Bronchial epithelial cell (primary cell): ENCODE results near the gene TMPRSS9. TPM values are rescaled to one million over a fixed set of nuclear protein-coding genes. Genes with fewer than 3 reads are reported as not detected.

Experiments
- DNase-seq: peaks from one replicate; pipeline ENCODE4 v3.0.0-alpha.2; 2010; ENCODE audit warnings: low read depth
- FAIRE-seq: peaks from 2 replicates; lab custom pipeline; 2011; peaks lifted over from hg19 to GRCh38; lab: Jason Lieb, UNC
- H3K27me3 ChIP-seq: 2 replicates; pipeline ENCODE4 v1.5.1; 2011; ENCODE audit warnings: low read length; ENCODE audit not compliant: control insufficient read depth, insufficient read depth
- H3K36me3 ChIP-seq: 2 replicates; pipeline ENCODE4 v1.5.1; 2011; ENCODE audit warnings: low read length; ENCODE audit not compliant: control insufficient read depth, insufficient read depth
- H3K4me3 ChIP-seq: 2 replicates; pipeline ENCODE4 v1.5.1; 2011; ENCODE audit warnings: mild to moderate bottlenecking, low read depth, low read length, control low read depth
- total RNA-seq: library from RNA; depleted of rRNA; stranded (reverse); fragments of >200 nt; gene quantifications from 2 replicates; pipeline ENCODE4 v1.2.1, GENCODE V29; 2014
- TF ChIP-seq, protein P1 (sequence below): IDR thresholded peaks from 2 replicates; pipeline ENCODE4 v1.5.1; 2011; ENCODE audit warnings: mild to moderate bottlenecking, moderate library complexity, low read length, control low read depth, inconsistent platforms; ENCODE audit not compliant: insufficient read depth, severe bottlenecking

TMPRSS9 gene
- total RNA-seq, 1 donor from 2014 or later: not detected

DNA sequence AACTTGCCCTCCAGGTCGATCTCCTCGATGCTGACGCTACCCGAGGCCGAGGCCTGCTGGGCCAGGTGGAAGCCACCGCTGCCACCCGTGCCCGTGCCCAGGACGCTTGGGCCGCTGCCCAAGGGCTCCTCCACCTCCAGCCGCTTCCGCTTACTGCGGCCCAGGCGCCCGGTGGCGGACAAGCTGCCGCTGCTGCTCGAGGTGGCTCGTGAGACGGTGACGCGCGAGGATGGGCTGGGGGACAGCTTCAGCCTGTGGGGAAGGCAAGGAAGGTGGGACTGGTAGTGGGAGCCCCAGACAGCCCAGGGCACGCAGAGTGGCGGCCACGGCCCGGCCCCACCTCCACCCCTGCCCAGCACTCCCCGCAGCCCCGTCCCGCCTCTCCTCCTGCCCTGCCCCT, 73.8 kb downstream of the TMPRSS9 start:
- no peaks in the 10 kb centered on the region for H3K27me3 ChIP-seq
- TF ChIP-seq, protein P1, sequence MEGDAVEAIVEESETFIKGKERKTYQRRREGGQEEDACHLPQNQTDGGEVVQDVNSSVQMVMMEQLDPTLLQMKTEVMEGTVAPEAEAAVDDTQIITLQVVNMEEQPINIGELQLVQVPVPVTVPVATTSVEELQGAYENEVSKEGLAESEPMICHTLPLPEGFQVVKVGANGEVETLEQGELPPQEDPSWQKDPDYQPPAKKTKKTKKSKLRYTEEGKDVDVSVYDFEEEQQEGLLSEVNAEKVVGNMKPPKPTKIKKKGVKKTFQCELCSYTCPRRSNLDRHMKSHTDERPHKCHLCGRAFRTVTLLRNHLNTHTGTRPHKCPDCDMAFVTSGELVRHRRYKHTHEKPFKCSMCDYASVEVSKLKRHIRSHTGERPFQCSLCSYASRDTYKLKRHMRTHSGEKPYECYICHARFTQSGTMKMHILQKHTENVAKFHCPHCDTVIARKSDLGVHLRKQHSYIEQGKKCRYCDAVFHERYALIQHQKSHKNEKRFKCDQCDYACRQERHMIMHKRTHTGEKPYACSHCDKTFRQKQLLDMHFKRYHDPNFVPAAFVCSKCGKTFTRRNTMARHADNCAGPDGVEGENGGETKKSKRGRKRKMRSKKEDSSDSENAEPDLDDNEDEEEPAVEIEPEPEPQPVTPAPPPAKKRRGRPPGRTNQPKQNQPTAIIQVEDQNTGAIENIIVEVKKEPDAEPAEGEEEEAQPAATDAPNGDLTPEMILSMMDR: no peak
- FAIRE-seq (no peak), DNase-seq (no peak)
- H3K4me3 ChIP-seq: no peak overlapping the region
- H3K36me3 ChIP-seq: peaks cover 20% of the 10 kb centered on the region

DNA sequence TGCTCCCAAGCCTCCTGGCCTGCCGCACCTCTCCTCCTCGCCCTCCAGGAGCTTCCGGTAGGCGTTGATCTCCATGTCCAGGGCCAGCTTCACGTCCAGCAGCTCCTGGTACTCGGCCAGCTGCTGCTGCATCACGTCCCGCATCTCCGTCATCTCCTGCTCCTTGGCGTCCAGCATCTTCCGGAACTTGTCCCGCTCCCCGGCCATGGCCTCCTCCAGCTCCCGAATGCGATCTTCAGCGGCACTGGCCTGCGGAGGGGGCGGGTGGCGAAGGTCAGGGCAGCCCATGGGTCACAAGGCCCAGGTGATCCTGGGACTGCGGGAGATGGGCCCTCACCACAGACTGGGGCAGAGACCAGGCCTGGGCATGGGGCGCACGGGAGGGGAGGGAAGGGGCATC, 74.2 kb downstream of the TMPRSS9 start:
- peaks cover 20% of the 10 kb centered on the region for H3K36me3 ChIP-seq
- no peaks in the 10 kb centered on the region for H3K27me3 ChIP-seq
- no peak for FAIRE-seq

DNA sequence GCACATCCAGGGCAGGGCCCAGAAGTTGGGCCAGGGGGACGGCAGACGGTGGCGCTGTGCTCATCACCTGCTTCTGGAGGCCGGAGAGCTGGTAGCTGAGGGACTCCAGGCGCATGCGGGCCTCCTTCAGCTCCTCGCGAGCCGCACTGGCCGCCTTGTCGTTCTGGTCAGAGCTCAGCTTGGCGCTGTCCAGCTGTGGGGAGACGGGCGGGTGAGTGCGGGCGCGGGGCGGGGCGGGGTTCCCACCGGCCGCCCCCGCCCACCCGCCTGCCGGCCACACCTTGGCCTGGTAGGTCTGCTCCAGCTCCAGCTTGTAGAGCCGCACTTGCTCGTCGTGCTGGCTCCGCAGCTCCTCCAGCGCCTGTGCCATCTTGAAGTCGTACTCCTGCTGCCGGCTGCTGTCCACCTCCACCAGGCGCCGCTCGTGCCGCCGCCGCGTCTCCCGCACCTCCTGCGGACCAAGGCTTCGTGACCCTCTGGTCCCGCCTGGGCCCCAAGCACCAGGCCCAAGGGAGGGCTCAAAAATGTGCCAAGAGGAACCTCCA, 74.7 kb downstream of the TMPRSS9 start:
- H3K4me3 ChIP-seq: no peak overlapping the region
- H3K27me3 ChIP-seq: no peaks in the 10 kb centered on the region
- DNase-seq (no peak), FAIRE-seq (no peak)
- peaks cover 20% of the 10 kb centered on the region for H3K36me3 ChIP-seq
- TF ChIP-seq, protein P1: no peak

More for the DNA sequence above, 74.2 kb downstream of the TMPRSS9 start:
- no peak overlapping the region for H3K4me3 ChIP-seq
- DNase-seq: no peak
- TF ChIP-seq, protein P1: no peak

DNA sequence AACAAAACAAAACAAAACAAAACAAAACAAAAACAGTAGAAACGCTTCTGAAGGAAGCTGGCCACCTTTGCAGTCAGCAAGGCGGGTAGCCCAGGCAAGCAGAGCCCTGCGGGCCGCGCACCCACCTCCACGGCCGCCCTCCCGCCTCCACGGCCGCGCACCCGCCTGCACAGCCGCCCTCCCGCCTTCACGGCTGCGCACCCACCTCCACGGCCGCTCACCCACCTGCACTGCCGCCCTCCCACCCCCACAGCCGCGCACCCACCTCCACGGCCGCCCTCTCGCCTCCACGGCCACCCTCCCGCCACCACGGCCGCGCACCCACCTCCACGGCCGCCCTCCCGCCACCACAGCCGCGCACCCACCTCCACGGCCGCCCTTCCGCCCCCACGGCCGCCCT, 76.3 kb downstream of the TMPRSS9 start:
- no peak overlapping the region for H3K4me3 ChIP-seq
- no peak for DNase-seq
- H3K36me3 ChIP-seq: peaks cover 20% of the 10 kb centered on the region
- TF ChIP-seq, protein P1: no peak
- FAIRE-seq: no peak
- H3K27me3 ChIP-seq: no peaks in the 10 kb centered on the region

DNA sequence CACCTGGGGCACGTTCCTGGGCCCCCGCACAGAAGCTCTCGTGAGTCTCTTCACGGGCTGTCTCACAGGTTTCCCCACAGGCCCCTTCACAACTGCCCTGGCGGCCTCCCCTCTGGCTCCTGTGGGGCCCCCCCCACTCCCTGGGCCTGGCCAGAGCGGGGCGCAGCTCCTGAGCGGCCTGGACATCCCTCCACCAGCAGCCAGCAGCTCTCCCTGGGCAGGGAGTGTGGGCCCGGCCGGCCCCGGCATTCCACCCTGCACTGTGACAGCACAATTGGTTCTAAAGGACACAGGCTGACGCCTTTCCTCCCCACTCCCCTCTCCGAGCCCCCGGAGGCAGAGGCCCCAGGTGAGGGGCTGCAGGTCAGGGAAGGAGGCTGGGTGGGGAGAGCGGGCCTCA, 76.9 kb downstream of the TMPRSS9 start:
- Histone ChIP-seq H3K4me3 (no peak overlapping the region), H3K27me3 (no peaks in the 10 kb centered on the region), H3K36me3 (peaks cover 21% of the 10 kb centered on the region)
- FAIRE-seq (no peak), DNase-seq (no peak)
- TF ChIP-seq, protein P1: no peak

DNA sequence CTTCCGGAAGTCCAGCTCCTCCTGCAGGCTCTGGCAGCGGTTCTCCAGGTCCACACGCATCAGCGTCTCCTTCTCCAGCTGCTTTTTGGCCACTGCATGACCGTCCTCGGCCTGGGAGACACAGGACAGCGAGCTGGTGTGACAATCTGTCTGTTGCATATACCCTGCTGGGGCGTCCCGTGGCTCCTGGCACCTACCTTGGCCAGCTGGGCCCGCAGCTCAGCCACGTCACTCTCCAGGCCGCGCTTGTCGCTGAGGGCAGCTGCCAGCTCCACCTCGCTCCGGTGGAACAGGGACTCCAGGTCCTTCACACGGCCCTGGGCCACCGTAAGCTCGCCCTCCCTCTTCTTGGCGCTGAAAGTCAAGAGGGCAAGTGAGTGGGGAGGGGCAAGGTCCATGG, 78.1 kb downstream of the TMPRSS9 start:
- TF ChIP-seq, protein P1: no peak
- H3K27me3 ChIP-seq: no peaks in the 10 kb centered on the region
- DNase-seq: no peak
- FAIRE-seq: no peak
- no peak overlapping the region for H3K4me3 ChIP-seq
- H3K36me3 ChIP-seq: peaks cover 19% of the 10 kb centered on the region
